Parathyroid adenoma (tissue), 2 donors: ENCODE measurements around the gene TMEM200B.
A peak's percentile ranks its signal among the peaks of the same experiment; 100 is the strongest.

Experiments used
- H2AFZ ChIP-seq: fragments of 300-600 bp; sonication (generic); one replicate; pipeline ENCODE4 v1.7.0; 2017; ENCODE audit warnings: antibody characterized with exemption, mild to moderate bottlenecking
- H3K27ac ChIP-seq: fragments of 300-600 bp; sonication (generic); one replicate; pipeline ENCODE4 v1.7.0; 2017
- H3K27me3 ChIP-seq: fragments of 300-600 bp; sonication (generic); one replicate; pipeline ENCODE4 v1.7.0; 2017; ENCODE audit warnings: low read length; ENCODE audit not compliant: control insufficient read depth, insufficient read depth
- H3K36me3 ChIP-seq: fragments of 300-600 bp; sonication (generic); one replicate; pipeline ENCODE4 v1.7.0; 2017; ENCODE audit warnings: low read length; ENCODE audit not compliant: control insufficient read depth, insufficient read depth
- H3K4me1 ChIP-seq: fragments of 300-600 bp; sonication (generic); one replicate; pipeline ENCODE4 v1.7.0; 2017; ENCODE audit warnings: control low read depth
- H3K4me2 ChIP-seq: fragments of 300-600 bp; sonication (generic); one replicate; pipeline ENCODE4 v1.7.0; 2017; ENCODE audit warnings: low read length
- H3K4me3 ChIP-seq: fragments of 300-600 bp; sonication (generic); one replicate; pipeline ENCODE4 v1.7.0; 2017; ENCODE audit warnings: low read depth, low read length
- H3K79me2 ChIP-seq: fragments of 300-600 bp; sonication (generic); one replicate; pipeline ENCODE4 v1.7.0; 2017; ENCODE audit warnings: control low read depth
- H3K9ac ChIP-seq: fragments of 300-600 bp; sonication (generic); one replicate; pipeline ENCODE4 v1.7.0; 2017; ENCODE audit warnings: mild to moderate bottlenecking
- H3K9me3 ChIP-seq: fragments of 300-600 bp; sonication (generic); one replicate; pipeline ENCODE4 v1.7.0; 2017; ENCODE audit warnings: low read length; ENCODE audit not compliant: control insufficient read depth
- TF ChIP-seq, protein P1 (sequence below): fragments of 300-600 bp; sonication (generic); IDR thresholded peaks from one replicate; pipeline ENCODE4 v1.7.0; 2017; ENCODE audit warnings: antibody characterized with exemption, mild to moderate bottlenecking
- donor health status: primary hyperparathyroidism.

The TMEM200B gene

DNA sequence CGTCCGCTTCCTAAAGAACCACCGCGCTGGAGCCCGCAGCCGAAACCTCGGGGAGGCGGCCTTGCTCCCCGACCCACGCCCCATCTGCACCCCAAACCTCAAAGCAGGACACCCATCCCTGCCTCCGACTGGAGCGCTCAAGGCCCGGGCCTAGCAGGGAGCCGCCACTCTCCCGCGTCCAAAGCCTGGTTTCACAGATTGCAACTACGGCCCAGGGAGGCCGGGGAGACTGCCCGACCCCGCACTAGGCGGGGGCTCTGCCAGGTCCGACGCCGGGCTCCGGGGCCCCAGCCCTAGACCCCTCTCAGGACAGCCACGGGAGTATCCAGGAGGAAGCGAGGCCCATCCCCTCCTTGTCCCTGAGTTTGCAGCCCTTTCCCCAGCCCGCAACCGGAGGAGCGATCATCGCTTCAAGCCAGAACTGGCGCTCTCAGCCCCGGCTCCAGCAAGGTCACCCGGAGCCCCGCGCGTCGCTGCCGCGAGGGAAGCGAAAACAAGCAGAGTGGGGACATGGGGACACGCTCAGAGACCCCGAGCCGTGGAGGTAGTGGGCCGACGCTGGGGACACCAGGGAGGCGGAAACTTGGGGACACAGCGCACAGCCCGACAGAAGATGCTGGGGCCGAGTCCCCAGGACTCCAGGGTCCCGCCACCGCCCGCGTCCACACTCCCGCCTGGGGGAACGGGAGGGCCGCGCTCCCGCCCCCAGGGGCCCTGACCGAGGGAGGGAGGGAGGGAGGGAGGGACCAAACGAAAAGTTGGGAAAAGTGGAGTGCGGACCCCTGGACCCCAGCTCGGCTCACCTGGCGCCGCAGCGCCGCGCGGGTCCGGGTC lies 433 bp downstream of the TMEM200B start:
- H3K79me2 ChIP-seq, result no peaks in the 10 kb centered on the region
- no peaks in the 10 kb centered on the region for H3K4me1 ChIP-seq
- H2AFZ ChIP-seq, result peak overlapping the region; percentile 74
- no peaks in the 10 kb centered on the region for H3K27me3 ChIP-seq
- TF ChIP-seq, protein P1, sequence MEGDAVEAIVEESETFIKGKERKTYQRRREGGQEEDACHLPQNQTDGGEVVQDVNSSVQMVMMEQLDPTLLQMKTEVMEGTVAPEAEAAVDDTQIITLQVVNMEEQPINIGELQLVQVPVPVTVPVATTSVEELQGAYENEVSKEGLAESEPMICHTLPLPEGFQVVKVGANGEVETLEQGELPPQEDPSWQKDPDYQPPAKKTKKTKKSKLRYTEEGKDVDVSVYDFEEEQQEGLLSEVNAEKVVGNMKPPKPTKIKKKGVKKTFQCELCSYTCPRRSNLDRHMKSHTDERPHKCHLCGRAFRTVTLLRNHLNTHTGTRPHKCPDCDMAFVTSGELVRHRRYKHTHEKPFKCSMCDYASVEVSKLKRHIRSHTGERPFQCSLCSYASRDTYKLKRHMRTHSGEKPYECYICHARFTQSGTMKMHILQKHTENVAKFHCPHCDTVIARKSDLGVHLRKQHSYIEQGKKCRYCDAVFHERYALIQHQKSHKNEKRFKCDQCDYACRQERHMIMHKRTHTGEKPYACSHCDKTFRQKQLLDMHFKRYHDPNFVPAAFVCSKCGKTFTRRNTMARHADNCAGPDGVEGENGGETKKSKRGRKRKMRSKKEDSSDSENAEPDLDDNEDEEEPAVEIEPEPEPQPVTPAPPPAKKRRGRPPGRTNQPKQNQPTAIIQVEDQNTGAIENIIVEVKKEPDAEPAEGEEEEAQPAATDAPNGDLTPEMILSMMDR, result no peak
- peak overlapping the region; percentile 67 for H3K9ac ChIP-seq
- H3K4me2 ChIP-seq, result peak overlapping the region; percentile 70
- no peaks in the 10 kb centered on the region for H3K36me3 ChIP-seq
- peak overlapping the region; percentile 82 for H3K27ac ChIP-seq
- H3K4me3 ChIP-seq, result peak overlapping the region; percentile 58
- no peaks in the 10 kb centered on the region for H3K9me3 ChIP-seq

DNA sequence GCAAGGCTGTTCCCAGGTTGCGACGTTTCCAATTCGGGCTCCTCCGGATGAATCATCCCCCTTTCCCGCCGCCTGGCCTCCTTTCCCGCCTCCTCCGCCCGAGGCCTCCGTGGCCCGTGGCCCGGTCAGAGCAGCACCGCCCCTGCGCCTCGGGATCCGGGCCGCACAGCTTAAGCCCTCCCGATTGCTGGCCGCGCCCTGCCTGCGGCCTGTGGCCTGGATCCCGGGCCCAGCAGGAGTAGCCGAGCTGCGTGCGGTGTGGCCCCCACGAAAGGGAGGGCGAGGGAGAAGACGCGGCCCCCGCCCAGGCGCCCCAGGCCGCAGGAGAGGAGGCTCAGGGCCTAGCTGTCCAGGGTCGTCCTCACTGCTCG lies 1.0 kb downstream of the TMEM200B start:
- H3K27ac ChIP-seq, result peak overlapping the region; percentile 82
- H2AFZ ChIP-seq, result peak overlapping the region; percentile 74
- H3K79me2 ChIP-seq, result no peaks in the 10 kb centered on the region
- H3K36me3 ChIP-seq, result no peaks in the 10 kb centered on the region
- peak overlapping the region; percentile 70 for H3K4me2 ChIP-seq
- H3K4me1 ChIP-seq, result no peaks in the 10 kb centered on the region
- peak overlapping the region; percentile 67 for H3K9ac ChIP-seq
- no peaks in the 10 kb centered on the region for H3K27me3 ChIP-seq
- TF ChIP-seq, protein P1, result no peak
- peak overlapping the region; percentile 58 for H3K4me3 ChIP-seq
- H3K9me3 ChIP-seq, result no peaks in the 10 kb centered on the region

DNA sequence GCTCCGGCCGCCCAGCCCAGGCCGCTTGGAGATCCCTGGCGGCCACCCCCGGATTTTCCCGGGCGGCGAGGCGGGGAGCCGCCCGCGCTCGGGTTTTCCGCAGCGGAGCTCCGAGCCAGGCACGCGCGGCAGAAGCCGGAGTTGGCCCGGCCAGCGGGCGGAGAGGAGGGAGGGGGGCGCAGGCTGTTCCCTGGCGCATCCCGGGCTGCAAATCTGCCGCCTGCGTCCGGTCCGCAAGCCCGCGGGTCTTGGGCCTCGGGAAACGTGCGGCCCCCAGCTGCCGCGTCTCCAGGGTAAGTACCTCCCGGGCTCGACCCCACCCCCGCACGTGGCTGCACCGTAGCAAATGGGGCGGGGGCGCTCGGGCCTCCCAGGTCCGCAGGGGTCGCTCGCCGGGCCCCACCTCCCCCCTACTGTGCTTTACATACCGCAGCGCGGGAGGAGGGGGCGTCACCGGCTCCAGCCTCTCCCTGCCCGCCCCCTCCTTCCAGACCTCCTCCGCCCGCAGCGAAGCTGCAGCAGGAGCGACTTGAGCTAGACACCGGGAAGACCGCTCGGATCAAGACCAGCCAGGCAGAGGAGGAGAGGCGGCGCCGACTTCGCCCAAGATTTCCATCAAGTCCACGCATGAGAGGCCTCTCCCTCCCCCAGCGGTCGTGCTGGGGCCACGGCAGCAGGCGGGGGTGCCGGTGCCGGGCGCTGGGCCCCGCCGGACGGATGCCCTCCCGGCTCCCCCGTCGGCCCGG lies 1.6 kb downstream of the TMEM200B start:
- Histone ChIP-seq H3K9me3 (no peaks in the 10 kb centered on the region), H3K4me1 (no peaks in the 10 kb centered on the region), H3K36me3 (no peaks in the 10 kb centered on the region), H3K9ac (peak overlapping the region; percentile 67), H3K79me2 (no peaks in the 10 kb centered on the region), H2AFZ (peak overlapping the region; percentile 74), H3K4me3 (peak overlapping the region; percentile 58), H3K27ac (peak overlapping the region; percentile 82), H3K4me2 (peak overlapping the region; percentile 70), H3K27me3 (no peaks in the 10 kb centered on the region)
- TF ChIP-seq, protein P1, result no peak

DNA sequence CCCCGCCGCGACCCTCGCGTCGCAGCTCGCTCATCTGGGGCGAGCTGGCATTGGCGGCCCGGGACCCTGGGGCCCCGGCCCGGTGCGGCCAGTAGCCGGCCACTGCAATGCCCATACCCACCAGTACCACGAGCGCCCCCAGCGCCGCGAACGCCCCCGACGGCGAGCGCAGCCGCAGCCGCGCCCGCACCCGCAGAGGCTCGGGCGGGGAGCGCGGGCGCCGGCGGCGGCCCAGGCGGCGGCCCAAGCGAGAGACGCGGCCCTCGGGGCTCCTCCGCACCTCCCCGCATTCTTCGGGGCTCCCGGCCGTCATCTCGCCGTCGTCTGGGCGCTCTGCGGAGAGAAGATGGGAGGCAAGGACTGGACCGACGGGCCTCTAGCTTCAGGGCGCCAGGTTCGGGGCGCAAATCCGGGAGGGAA lies 2.2 kb downstream of the TMEM200B start:
- H3K27me3 ChIP-seq, result no peaks in the 10 kb centered on the region
- H3K9me3 ChIP-seq, result no peaks in the 10 kb centered on the region
- H2AFZ ChIP-seq, result peak overlapping the region; percentile 74
- peak overlapping the region; percentile 70 for H3K4me2 ChIP-seq
- H3K4me1 ChIP-seq, result no peaks in the 10 kb centered on the region
- H3K4me3 ChIP-seq, result no peak overlapping the region
- no peaks in the 10 kb centered on the region for H3K36me3 ChIP-seq
- H3K9ac ChIP-seq, result no peak overlapping the region
- no peaks in the 10 kb centered on the region for H3K79me2 ChIP-seq
- TF ChIP-seq, protein P1, result no peak
- no peak overlapping the region for H3K27ac ChIP-seq
